Measurements from ENCODE around the gene GNPDA1.
"Not testable (repeated sequence)": the region's sequence is repeated elsewhere in the genome, so short reads cannot be mapped to it uniquely, and the experiment has no call there.

Gene GNPDA1

GRCh38 chr5:142053426-142054151, 40.8 kb upstream of the GNPDA1 start:
- no peak for TF ChIP-seq CTCF (IDR thresholded peaks at IDR 0.05; ENCODE audit: insufficient read depth, low read length, missing control alignments)
- peak; percentile 44 for DNase-seq (ENCODE audit: low read depth, low spot score)
- ChIA-PET POLR2A (no interaction called here), CTCF (interaction anchor here (0.6 to 1.3 kb wide), 2 partner anchors 28 to 90 kb away, joined by 3 to 7 read pairs; no protein-coding TSS in a partner anchor)
- no peak overlapping the region for H3K4me3 ChIP-seq (ENCODE audit: low read depth, low read length)

DNA sequence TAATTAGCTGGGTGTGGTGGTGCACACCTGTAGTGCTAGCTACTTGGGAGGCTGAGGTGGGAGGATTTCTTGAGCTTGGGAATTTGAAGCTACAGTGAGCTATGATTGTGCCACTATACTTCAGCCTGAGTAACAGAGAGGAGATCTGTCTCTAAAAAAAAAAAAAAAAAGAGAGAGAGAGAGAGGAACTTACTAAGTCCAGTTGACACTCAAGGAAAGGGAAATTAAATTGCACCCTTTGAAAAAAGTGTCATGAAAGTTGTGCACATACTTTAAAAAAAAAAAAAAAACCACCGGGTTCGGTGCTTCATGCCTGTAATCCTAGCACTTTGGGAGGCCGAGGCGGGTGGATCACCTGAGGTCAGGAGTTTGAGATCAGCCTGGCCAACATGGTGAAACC, 39.2 kb upstream of the GNPDA1 start:
- DNase-seq (ENCODE audit: low read depth, low spot score); POLR2A ChIA-PET; CTCF ChIA-PET; H3K4me3 ChIP-seq (ENCODE audit: low read depth, low read length): not testable (repeated sequence)

- ChIA-PET POLR2A (interaction anchor here (0.6 kb wide), 1 partner anchor 39 kb away, joined by 3 read pairs; no protein-coding TSS in a partner anchor), CTCF (no interaction called here)
- TF ChIP-seq CTCF (IDR thresholded peaks at IDR 0.05; ENCODE audit: insufficient read depth, low read length, missing control alignments), result no peak
- no peak overlapping the region for H3K4me3 ChIP-seq (ENCODE audit: low read depth, low read length)
- DNase-seq (ENCODE audit: low read depth, low spot score), result no peak
Observed at GRCh38 chr5:142048272-142048671, 35.4 kb upstream of the GNPDA1 start.

- ChIA-PET POLR2A (no interaction called here), CTCF (interaction anchor here (1.3 kb wide), 1 partner anchor 31 kb away, joined by 5 read pairs; no protein-coding TSS in a partner anchor)
- no peak for TF ChIP-seq CTCF (IDR thresholded peaks at IDR 0.05; ENCODE audit: insufficient read depth, low read length, missing control alignments)
- H3K4me3 ChIP-seq (ENCODE audit: low read depth, low read length), result no peak overlapping the region
- no peak for DNase-seq (ENCODE audit: low read depth, low spot score)
Observed at GRCh38 chr5:142046191-142046590, 33.4 kb upstream of the GNPDA1 start.

- H3K4me3 ChIP-seq (ENCODE audit: low read depth, low read length); CTCF ChIA-PET; DNase-seq (ENCODE audit: low read depth, low spot score); POLR2A ChIA-PET: not testable (repeated sequence)
Observed at GRCh38 chr5:142040881-142041280, 28.1 kb upstream of the GNPDA1 start.

DNA sequence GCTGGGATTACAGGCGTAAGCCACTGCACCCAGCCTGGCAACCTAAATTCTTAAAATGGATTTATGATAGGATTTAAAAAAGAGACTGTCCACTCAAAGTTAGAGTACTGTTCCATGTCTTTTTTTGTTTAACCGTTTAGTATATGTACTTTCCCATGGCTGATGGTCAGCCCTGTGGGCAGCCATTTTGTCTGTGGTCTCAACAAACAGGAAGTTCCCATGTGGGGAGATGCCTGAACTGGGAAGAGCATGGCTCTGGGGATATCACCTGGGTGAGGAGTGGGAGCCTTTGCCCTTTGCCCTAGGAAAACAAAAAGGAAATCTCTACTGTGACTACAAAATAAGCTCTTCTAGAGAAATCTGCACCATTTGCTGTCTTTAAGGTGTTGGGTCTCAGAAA, 27.5 kb upstream of the GNPDA1 start:
- ChIA-PET POLR2A (no interaction called here), CTCF (no interaction called here)
- no peak for TF ChIP-seq CTCF (IDR thresholded peaks at IDR 0.05; ENCODE audit: insufficient read depth, low read length, missing control alignments)
- H3K4me3 ChIP-seq (ENCODE audit: low read depth, low read length), result no peak overlapping the region
- DNase-seq (ENCODE audit: low read depth, low spot score), result no peak

GRCh38 chr5:142038735-142039134, 25.9 kb upstream of the GNPDA1 start:
- POLR2A ChIA-PET, result no interaction called here
- H3K4me3 ChIP-seq (ENCODE audit: low read depth, low read length), result no peak overlapping the region
- no peak for DNase-seq (ENCODE audit: low read depth, low spot score)
- CTCF ChIA-PET, result no interaction called here
- no peak for TF ChIP-seq CTCF (IDR thresholded peaks at IDR 0.05; ENCODE audit: insufficient read depth, low read length, missing control alignments)

- CTCF ChIA-PET, result interaction anchor here (0.7 kb wide), 1 partner anchor 25 kb away, joined by 3 read pairs; the partner anchor contains the start of gene GNPDA1
Observed at GRCh38 chr5:142037599-142037998, 24.8 kb upstream of the GNPDA1 start.

More at GRCh38 chr5:142037599-142037998, 24.8 kb upstream of the GNPDA1 start:
- DNase-seq (ENCODE audit: low read depth, low spot score); H3K4me3 ChIP-seq (ENCODE audit: low read depth, low read length); POLR2A ChIA-PET: not testable (repeated sequence)

All from AG04449 (cell line).